PC-3 (cell line): Measurements from ENCODE around the gene GADL1.

ENCODE experiments used
- EZH2 ChIP-seq: fragments of 300-600 bp; sonication (generic); IDR thresholded peaks from one replicate; pipeline ENCODE4 v1.6.1; 2017; ENCODE audit warnings: antibody characterized with exemption, mild to moderate bottlenecking, low read length; ENCODE audit not compliant: unreplicated experiment
- TF ChIP-seq, protein P1 (sequence below): fragments of 300-600 bp; sonication (generic); conservative IDR thresholded peaks from 2 replicates; pipeline ENCODE4 v1.5.1; 2017; ENCODE audit warnings: antibody characterized with exemption, low read depth, mild to moderate bottlenecking, low read length

DNA sequence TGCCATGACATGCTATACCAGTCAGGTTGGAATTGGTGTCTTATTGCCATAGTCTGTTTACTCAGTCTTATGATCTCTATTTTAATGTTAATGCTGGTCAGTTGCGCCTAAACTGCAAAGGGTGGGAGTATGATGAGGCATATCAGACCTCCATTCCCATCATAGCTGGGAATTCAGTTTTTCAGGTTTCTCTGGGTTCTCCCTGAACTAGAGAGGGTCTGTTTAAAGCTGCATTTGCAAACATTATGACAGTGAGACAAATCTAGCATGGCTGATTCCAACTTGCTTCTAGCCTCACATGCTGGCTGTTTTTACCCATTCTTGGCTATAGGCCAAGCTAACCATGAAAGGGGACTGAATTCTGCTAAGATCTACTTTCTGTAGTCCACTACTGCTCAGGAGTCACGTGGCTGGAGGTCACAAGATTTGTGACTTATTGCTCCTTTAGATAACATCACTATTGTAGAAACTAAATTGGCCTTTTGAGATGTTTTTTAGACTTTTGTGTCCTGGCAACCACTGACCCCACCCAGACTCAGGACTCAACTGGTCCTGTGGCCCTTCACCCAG lies 191.5 kb downstream of the GADL1 start:
- TF ChIP-seq, protein P1, sequence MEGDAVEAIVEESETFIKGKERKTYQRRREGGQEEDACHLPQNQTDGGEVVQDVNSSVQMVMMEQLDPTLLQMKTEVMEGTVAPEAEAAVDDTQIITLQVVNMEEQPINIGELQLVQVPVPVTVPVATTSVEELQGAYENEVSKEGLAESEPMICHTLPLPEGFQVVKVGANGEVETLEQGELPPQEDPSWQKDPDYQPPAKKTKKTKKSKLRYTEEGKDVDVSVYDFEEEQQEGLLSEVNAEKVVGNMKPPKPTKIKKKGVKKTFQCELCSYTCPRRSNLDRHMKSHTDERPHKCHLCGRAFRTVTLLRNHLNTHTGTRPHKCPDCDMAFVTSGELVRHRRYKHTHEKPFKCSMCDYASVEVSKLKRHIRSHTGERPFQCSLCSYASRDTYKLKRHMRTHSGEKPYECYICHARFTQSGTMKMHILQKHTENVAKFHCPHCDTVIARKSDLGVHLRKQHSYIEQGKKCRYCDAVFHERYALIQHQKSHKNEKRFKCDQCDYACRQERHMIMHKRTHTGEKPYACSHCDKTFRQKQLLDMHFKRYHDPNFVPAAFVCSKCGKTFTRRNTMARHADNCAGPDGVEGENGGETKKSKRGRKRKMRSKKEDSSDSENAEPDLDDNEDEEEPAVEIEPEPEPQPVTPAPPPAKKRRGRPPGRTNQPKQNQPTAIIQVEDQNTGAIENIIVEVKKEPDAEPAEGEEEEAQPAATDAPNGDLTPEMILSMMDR: no peak
- TF ChIP-seq EZH2: no peak
